ENCODE results near the gene EML1.

- no peak for TF ChIP-seq CTCF (IDR thresholded peaks at IDR 0.05)
- TF ChIP-seq ZFX (IDR thresholded peaks at IDR 0.05; ENCODE audit: borderline replicate concordance): no peak
Measured at GRCh38 chr14:99891266-99891665, 98.1 kb downstream of the EML1 start.

Data from 22Rv1 (cell line).